WERI-Rb-1 (cell line): ENCODE measurements around the gene NPIPA5.
"Not testable (repeated sequence)": the region's sequence is repeated elsewhere in the genome, so short reads cannot be mapped to it uniquely, and the experiment has no call there.

Experiments
- DNase-seq: peaks from one replicate; pipeline ENCODE4 v3.0.0-alpha.2; 2020
- H3K27ac ChIP-seq: fragments of 250-450 bp; sonication (Bioruptor Pico); 2 replicates; pipeline ENCODE4 v1.5.1; 2020; ENCODE audit warnings: mild to moderate bottlenecking, moderate library complexity
- H3K27me3 ChIP-seq: fragments of 250-450 bp; sonication (Bioruptor Pico); 2 replicates; pipeline ENCODE4 v1.5.1; 2021; ENCODE audit warnings: mild to moderate bottlenecking, low read depth, moderate library complexity; ENCODE audit not compliant: insufficient read depth, severe bottlenecking
- H3K36me3 ChIP-seq: fragments of 250-450 bp; sonication (Bioruptor Pico); 2 replicates; pipeline ENCODE4 v1.5.1; 2020; ENCODE audit warnings: mild to moderate bottlenecking, moderate library complexity
- H3K4me3 ChIP-seq: 2 replicates; pipeline ENCODE4 v1.5.1; 2011; ENCODE audit warnings: low read depth, mild to moderate bottlenecking, control low read depth, low read length
- H3K9me3 ChIP-seq: fragments of 250-450 bp; sonication (Bioruptor Pico); 2 replicates; pipeline ENCODE4 v1.5.1; 2021; ENCODE audit warnings: mild to moderate bottlenecking, moderate library complexity; ENCODE audit not compliant: severe bottlenecking

The NPIPA5 gene

DNA sequence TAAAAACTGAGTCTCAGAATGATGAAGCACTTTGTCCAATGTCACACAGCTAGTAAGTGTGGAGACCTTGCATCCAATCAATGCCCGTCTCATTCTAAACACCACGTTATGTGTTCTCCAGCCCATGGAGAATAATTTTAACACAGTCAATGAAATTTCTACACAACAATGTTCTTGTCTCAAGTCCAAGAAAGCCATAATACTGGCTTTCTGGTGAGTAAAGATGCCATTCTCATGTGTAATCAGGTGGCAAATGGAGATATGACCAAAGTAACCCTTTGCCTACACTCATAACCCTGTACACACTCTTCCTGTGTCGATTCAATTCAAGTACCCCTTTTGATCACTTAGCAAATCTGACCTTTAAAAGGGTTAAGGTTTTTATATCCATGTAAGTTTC lies 4.7 kb upstream of the NPIPA5 start:
- H3K36me3 ChIP-seq, H3K4me3 ChIP-seq, H3K9me3 ChIP-seq, H3K27ac ChIP-seq, H3K27me3 ChIP-seq, DNase-seq: not testable (repeated sequence)

DNA sequence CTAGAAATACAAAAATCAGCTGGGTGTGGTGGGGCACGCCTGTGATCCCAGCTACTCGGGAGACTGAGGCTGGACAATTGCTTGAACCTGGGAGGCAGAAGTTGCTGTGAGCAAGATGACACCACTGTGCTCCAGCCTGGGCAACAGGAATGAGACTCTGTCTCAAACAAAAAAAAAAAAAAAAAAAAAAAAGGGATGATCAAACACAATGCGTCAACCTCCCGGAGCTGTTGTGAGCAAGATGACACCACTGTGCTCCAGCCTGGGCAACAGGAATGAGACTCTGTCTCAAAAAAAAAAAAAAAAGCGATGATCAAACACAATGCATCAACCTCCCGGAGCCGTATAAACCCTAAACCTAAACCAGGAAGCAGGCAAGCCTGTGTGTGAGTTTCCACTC lies 20.6 kb downstream of the NPIPA5 start:
- H3K9me3 ChIP-seq, DNase-seq, H3K27ac ChIP-seq, H3K36me3 ChIP-seq, H3K4me3 ChIP-seq, H3K27me3 ChIP-seq: not testable (repeated sequence)

DNA sequence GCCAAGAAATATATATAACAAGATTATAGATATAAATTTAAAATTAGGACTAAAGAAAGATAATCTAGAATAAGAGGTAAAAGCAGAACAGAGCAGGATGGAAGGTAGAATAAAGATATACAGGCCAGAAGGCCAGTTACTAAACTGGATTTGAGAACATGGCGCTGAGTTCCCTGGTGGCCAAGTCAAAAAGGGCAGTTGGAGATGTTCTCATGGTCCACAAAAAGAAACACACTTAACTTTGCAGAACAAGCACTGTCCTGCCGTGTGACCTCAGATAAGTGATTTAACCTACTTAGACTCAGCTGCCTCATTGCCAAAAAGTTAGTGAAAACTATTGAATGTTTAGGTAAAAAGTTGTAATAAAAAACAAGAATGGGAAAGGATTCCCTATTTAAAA lies 23.2 kb downstream of the NPIPA5 start:
- not testable (repeated sequence) for H3K27me3 ChIP-seq, H3K27ac ChIP-seq, H3K36me3 ChIP-seq, H3K9me3 ChIP-seq, H3K4me3 ChIP-seq, DNase-seq

DNA sequence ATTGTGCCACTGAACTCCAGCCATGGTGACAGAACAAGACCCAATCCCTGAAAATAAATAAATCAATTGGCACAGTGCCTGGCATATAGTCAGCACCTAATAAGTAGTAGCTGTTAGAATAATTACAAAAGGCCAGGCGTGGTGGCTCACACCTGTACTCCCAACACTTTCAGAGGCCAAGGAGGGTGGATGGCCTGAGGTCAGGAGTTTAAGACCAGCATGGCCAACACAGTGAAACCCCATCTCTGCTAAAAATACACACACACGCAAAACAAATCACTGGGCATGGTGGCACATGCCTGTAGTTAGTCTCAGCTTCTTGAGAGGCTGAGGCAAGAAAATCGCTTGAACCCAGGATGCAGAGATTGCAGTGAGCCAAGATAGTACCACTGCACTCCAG lies 25.2 kb downstream of the NPIPA5 start:
- H3K36me3 ChIP-seq, H3K27me3 ChIP-seq, DNase-seq, H3K27ac ChIP-seq, H3K9me3 ChIP-seq, H3K4me3 ChIP-seq: not testable (repeated sequence)

DNA sequence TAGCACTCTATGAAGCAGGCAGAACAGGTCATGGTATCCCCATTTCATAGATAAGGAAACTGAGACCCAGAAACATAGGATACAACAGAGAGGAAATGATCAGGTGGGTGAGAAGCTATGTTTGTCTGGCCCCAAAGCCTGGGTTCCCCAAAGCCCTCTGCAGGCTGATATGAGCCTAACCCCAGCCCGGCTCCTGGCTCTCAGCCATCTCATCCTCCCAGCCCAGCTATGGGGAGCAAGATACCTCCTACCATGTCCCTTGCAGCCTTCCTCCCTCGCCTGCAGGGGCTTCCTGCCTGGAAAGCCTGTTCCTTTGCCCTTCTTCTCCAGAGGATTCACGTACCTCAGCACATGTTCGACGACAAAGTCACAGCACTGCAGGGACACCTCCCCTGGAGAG lies 26.3 kb downstream of the NPIPA5 start:
- not testable (repeated sequence) for H3K4me3 ChIP-seq, H3K9me3 ChIP-seq, DNase-seq, H3K27me3 ChIP-seq, H3K36me3 ChIP-seq, H3K27ac ChIP-seq

DNA sequence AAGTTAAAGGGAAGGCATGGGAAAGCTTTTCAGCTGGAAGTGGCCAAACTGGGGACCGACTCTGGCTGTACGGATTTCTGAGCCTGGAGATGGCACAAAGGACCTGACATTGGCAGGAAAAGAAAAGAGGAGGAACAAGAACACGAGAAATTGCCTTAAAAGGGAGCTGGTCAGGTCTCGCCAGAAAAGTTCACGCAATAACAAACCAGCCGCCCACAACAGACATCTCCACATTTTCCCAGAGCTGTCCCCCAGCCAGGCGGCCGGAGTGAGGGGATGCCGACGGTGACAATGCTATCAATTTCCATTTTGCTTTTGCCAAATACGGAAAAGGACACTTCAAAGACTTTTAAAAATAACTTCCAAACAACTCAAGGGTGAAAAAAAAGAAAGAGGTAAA lies 26.8 kb downstream of the NPIPA5 start:
- not testable (repeated sequence) for DNase-seq, H3K36me3 ChIP-seq, H3K4me3 ChIP-seq

DNA sequence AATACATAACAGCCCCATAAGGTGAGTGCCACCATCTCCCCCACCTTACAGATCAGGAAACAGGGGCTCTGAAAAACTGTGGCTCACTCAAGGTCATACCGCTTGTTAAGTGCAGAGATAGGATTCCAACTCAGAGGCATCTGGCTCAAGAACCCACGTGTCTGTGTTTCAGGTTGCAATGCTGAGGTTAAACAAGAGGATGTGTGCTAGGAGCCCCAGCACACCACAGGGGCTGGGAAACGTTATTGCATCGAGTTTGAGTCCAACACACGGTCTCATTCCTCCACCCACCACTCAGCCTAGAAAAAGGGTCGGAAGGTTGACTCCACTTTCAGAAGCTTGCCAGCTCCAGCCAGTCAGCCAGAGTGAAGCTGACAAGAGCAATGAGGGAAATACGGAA lies 29.4 kb downstream of the NPIPA5 start:
- not testable (repeated sequence) for H3K27me3 ChIP-seq, DNase-seq, H3K4me3 ChIP-seq, H3K9me3 ChIP-seq, H3K27ac ChIP-seq, H3K36me3 ChIP-seq

More for the DNA sequence above, 26.8 kb downstream of the NPIPA5 start:
- H3K9me3 ChIP-seq, H3K27me3 ChIP-seq, H3K27ac ChIP-seq: not testable (repeated sequence)

DNA sequence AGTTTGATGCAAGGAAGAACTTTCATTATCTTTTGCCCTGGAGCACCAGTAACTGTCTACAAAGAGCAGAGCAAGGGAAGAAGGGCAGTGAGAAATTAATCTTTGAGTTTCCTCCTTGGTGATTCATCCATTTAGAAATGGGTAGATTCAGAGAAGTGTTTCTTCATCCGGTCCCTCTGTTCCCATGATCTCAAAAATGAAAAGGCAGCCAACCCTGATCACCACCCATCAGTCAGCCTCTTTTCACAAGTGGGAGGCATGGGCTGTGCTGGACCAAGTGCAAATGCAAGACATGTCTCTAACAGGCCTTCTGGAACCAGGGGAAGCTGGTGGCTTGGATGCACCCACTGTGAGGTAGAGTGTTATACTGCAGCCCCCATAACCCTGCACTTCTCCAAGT lies 35.8 kb downstream of the NPIPA5 start:
- DNase-seq, H3K36me3 ChIP-seq, H3K4me3 ChIP-seq, H3K9me3 ChIP-seq, H3K27ac ChIP-seq, H3K27me3 ChIP-seq: not testable (repeated sequence)

DNA sequence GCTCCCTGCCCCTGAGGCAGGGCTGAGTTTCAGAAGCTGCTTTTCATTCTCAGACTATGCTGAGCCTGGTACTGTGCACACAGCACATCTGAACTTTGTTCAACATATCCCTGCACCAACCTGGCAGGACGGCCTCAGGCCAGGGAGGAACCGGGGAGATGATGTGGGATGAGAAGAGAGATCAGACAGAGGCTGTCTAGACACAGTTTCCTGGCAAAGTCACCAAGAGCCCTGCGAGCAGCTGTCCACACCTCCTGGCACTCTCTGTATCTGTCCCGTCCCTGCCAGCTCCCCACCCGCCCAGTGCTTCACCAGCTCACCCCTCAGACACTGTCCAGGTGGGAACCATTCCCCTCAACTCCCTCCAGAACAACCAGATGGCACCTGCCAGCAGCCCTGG lies 39.1 kb downstream of the NPIPA5 start:
- DNase-seq, H3K9me3 ChIP-seq, H3K36me3 ChIP-seq, H3K27ac ChIP-seq, H3K4me3 ChIP-seq, H3K27me3 ChIP-seq: not testable (repeated sequence)

DNA sequence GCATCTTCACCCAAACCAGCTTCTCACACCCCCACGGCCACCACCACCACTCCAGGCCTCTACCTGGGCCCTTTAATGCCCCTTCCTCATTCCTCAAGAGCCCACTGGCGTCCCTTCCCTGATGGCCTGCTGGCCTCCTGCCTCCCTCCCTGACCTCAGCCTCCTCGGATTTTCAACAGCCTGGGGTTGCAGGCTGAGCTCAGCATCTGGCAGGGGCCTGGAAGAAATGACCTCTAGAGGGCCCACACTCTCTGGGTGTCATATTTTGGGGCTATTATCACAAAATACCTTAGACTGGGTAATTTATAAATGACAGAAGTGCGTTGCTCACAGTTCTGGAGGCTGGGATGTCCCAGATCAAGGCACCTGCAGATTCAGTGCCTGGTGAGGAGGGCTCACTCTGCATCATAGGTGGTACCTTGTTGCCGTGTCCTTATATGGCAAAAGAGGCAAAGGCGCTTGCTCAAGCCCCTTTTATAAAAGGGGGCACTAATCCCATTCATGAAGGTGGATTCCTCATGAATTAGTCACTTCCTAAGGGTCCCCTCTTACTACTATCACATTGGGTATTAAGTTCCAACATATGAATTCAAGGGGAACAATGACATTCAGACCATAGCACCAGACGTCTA lies 40.0 kb downstream of the NPIPA5 start:
- H3K27ac ChIP-seq, DNase-seq, H3K36me3 ChIP-seq, H3K27me3 ChIP-seq, H3K4me3 ChIP-seq, H3K9me3 ChIP-seq: not testable (repeated sequence)

DNA sequence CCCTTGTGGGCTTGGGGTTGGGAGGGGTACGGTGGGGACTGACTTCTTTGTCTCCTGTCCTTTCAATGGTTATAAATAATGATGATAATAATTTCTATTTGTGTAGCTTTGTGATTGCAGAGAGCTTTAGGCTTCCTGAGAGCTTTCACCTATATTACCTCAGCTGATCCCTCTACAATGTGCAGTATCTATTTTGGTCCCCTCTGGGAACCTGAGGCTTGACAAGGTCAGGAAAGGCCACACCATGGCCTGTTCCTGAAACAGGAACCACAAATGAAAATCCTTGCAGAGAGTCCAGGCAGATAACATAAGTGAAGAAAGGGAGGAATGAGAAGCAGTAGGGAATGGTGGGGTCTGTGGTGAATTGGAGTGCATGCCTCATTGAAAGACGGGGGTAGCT lies 42.5 kb downstream of the NPIPA5 start:
- not testable (repeated sequence) for H3K27me3 ChIP-seq, H3K9me3 ChIP-seq, H3K4me3 ChIP-seq, H3K36me3 ChIP-seq, DNase-seq, H3K27ac ChIP-seq

DNA sequence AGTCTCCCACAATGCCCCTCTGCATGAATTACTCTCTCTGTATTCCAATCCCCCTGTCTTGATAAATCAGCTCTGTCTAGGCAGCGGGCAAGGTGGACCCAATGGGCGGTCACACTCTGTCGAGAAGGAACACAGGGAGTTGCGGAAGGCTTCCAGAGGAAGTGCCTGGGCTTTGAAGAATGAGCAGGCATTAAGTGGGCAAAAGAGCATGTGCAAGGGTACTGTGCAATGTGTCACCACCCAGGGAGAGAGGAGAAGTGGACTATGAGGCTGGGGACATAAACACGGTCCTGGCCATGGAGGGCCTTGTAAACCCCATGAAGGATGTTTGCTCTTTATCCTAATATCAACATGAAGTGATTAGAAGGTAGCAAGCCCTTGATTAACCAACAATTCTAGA lies 44.1 kb downstream of the NPIPA5 start:
- not testable (repeated sequence) for H3K27ac ChIP-seq, H3K4me3 ChIP-seq

DNA sequence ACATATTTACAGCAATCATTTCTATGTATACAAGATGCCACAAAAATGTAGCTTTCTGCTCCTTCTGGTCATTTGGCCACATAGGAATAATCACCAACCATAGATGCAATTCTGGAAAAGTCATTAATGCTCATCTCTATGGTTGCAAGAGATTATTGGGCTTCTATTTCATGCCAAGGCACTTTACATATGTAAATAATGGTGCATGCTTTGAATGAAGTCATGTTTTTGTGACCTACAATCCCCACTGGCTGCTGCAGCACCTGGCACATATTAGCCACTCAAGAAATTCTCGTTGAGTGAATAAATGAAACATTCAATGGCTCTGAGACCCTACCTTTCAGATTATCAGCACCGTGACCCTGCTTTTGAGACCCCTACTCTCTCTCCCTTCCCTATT lies 47.1 kb downstream of the NPIPA5 start:
- not testable (repeated sequence) for H3K4me3 ChIP-seq, H3K27me3 ChIP-seq, DNase-seq, H3K27ac ChIP-seq, H3K9me3 ChIP-seq, H3K36me3 ChIP-seq

More for the DNA sequence above, 44.1 kb downstream of the NPIPA5 start:
- not testable (repeated sequence) for DNase-seq, H3K36me3 ChIP-seq, H3K27me3 ChIP-seq, H3K9me3 ChIP-seq

DNA sequence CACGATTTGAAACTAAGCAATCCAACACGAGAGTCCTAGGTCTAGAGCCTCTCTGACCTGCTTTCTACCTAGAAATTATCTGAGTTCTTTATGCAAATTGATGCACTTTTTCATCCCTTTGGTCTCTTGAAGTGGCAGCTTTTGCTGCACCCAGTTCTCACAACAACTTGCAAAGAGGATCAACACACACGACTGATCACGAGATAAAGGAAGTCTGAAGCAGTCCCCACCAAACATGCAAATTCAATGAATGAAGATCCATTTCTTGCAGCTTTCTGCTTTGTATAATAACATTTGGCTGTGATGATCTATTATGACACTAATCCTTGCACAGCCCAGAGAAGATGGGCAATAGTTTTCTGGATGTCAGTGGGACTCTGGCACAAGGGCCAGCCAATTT lies 53.1 kb downstream of the NPIPA5 start:
- H3K27me3 ChIP-seq, H3K27ac ChIP-seq: not testable (repeated sequence)

DNA sequence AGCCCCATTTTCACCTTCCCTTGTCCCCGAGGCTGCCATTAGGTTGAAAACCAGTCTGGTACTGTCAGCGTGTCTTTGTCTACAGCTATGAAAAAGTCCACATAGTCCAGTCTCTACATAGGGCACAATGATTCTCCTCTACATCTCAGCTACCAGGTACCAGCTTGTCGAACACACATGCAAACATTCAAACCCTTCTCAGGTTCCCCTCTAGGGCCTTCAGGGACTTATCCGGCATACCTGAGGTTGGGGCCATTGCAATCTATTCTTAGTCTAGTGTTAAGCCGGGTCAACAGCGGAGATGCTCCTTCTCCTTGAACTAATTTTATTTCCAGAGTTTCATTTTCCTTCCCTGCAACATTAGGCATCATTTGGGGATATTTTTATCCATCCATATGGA lies 54.7 kb downstream of the NPIPA5 start:
- not testable (repeated sequence) for H3K9me3 ChIP-seq, DNase-seq, H3K27me3 ChIP-seq, H3K36me3 ChIP-seq, H3K4me3 ChIP-seq, H3K27ac ChIP-seq

More for the DNA sequence above, 53.1 kb downstream of the NPIPA5 start:
- H3K36me3 ChIP-seq, H3K9me3 ChIP-seq, DNase-seq, H3K4me3 ChIP-seq: not testable (repeated sequence)

DNA sequence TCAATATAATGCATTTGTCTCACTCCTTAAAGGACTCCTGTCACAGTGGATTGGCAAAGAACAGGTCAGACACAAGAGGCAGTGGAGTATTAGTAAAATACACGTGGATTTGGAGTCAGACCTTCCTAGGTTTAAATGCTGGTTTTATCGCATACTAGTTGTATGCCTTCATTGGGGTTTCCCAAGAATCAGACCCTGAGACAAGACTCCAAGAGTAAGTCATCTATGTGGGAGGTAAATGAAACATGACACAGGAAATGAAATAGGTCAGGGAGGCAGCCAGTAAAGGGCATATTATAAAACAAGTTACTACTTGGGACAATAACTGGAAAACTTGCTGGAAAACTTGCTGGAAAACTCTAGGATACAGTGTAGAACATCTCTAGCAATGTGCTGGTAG lies 56.9 kb downstream of the NPIPA5 start:
- H3K27ac ChIP-seq = not testable (repeated sequence)

More for the DNA sequence above, 56.9 kb downstream of the NPIPA5 start:
- H3K9me3 ChIP-seq, H3K27me3 ChIP-seq, DNase-seq, H3K4me3 ChIP-seq, H3K36me3 ChIP-seq: not testable (repeated sequence)
